SK-N-MC (cell line): ENCODE data around the gene PTPRC.

Experiments
- DNase-seq: peaks from one replicate; pipeline ENCODE4 v3.0.0-alpha.2; 2011; ENCODE audit warnings: low read depth, low spot score
- H3K27ac ChIP-seq: fragments of 200-600 bp; sonication (generic); 2 replicates; pipeline ENCODE4 v1.5.1; 2016; ENCODE audit warnings: mixed run types
- H3K36me3 ChIP-seq: fragments of 200-600 bp; sonication (generic); 2 replicates; pipeline ENCODE4 v1.6.1; 2017; ENCODE audit warnings: antibody characterized with exemption, low read length, mixed read lengths; ENCODE audit not compliant: insufficient read depth
- H3K4me3 ChIP-seq: fragments of 200-600 bp; sonication (generic); 2 replicates; pipeline ENCODE4 v1.5.1; 2016
- H3K9ac ChIP-seq: fragments of 200-600 bp; sonication (generic); 2 replicates; pipeline ENCODE4 v1.8.0; 2017; ENCODE audit warnings: mixed run types, mixed read lengths; ENCODE audit not compliant: insufficient read length
- H3K9me3 ChIP-seq: fragments of 200-600 bp; sonication (generic); 2 replicates; pipeline ENCODE4 v1.6.1; 2017; ENCODE audit warnings: low read depth, mild to moderate bottlenecking, antibody characterized with exemption, low read length, moderate library complexity, mixed read lengths
- EZH2 ChIP-seq: fragments of 200-600 bp; sonication (generic); IDR thresholded peaks from one replicate; pipeline ENCODE4 v1.6.1; 2017; ENCODE audit warnings: antibody characterized with exemption
- FOXP2 ChIP-seq: optimal IDR thresholded peaks from 2 replicates; pipeline ENCODE3; 2011; ENCODE audit warnings: mild to moderate bottlenecking, moderate library complexity; ENCODE audit not compliant: insufficient read depth; ENCODE audit errors: extremely low read length, control extremely low read depth
- POLR2AphosphoS5 ChIP-seq: IDR thresholded peaks from 2 replicates; pipeline ENCODE4 v1.6.1; 2012; ENCODE audit warnings: mild to moderate bottlenecking, low read depth, low read length, borderline replicate concordance

PTPRC gene

DNA sequence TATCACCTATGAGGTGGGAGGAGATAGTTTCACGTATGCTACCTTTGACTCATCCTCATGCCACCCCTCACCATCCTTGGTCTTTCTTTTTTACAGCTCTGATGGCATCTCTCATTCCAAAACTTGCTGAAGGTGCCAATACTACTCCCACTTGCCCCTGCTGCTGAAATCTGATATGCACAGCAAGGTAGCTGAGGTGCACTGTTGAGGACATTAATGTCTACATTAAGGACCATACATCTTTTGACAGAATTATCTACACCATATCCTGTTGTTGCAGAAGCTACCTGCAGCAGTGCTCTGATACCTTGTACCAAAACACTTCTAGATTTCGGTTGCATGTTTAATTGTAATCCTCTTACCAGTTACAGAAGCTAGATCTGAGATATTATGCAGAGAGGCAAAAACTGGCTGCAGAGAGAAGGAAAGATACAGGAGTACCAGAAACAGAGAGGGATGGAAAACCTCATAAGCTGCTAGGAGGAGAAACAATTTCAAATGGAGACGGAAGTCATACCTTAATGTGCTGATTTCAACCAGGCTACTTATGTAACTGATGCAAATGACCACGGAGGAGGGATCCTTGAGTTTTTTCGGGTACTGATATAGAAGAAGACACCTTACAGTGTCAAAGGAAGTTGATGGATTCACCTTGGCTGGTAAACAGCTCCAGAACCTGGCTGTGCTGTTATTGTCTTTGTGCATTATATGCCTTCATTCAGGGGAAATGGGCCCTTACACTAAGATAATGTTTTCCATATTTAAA lies 19.3 kb upstream of the PTPRC start:
- no peak overlapping the region for H3K4me3 ChIP-seq
- no peak overlapping the region for H3K27ac ChIP-seq
- no peaks in the 10 kb centered on the region for H3K9me3 ChIP-seq
- no peak overlapping the region for H3K9ac ChIP-seq
- DNase-seq, result no peak
- no peak for TF ChIP-seq EZH2
- no peak for TF ChIP-seq POLR2AphosphoS5
- no peak for TF ChIP-seq FOXP2
- no peaks in the 10 kb centered on the region for H3K36me3 ChIP-seq

DNA sequence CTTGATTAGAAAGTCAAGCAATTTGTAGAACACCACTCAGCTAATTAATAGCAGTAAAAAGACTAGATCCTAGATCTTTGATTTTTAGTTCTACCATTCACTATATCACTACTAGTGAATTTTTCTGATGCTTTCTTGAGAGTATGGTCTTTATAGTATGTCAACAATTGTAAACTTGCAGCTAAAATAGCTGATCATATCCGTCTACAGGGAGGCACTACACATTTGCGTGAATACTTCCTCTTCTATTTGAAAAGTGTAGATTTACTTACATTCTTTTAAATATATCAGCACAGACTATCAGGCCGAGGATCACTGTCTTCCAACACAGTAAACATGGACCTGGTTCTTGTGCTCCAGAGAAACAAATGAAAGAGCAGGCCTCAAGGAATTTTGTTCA lies 18.6 kb upstream of the PTPRC start:
- Histone ChIP-seq H3K4me3 (no peak overlapping the region), H3K9ac (no peak overlapping the region), H3K27ac (no peak overlapping the region), H3K36me3 (no peaks in the 10 kb centered on the region), H3K9me3 (no peaks in the 10 kb centered on the region)
- TF ChIP-seq EZH2 (no peak), FOXP2 (no peak), POLR2AphosphoS5 (no peak)
- DNase-seq, result no peak

GRCh38 chr1:198620951-198621824 lies 17.7 kb upstream of the PTPRC start:
- H3K9me3 ChIP-seq, result no peaks in the 10 kb centered on the region
- no peak for TF ChIP-seq EZH2
- no peak for TF ChIP-seq POLR2AphosphoS5
- no peak for TF ChIP-seq FOXP2
- no peaks in the 10 kb centered on the region for H3K36me3 ChIP-seq
- no peak for DNase-seq
- no peak overlapping the region for H3K4me3 ChIP-seq
- no peak overlapping the region for H3K9ac ChIP-seq
- H3K27ac ChIP-seq, result no peak overlapping the region

GRCh38 chr1:198622001-198622400 lies 16.8 kb upstream of the PTPRC start:
- H3K36me3 ChIP-seq, result no peaks in the 10 kb centered on the region
- no peak overlapping the region for H3K4me3 ChIP-seq
- H3K9ac ChIP-seq, result no peak overlapping the region
- H3K9me3 ChIP-seq, result no peaks in the 10 kb centered on the region
- H3K27ac ChIP-seq, result no peak overlapping the region
- TF ChIP-seq EZH2 (no peak), POLR2AphosphoS5 (no peak)
- DNase-seq, result no peak

- no peak for DNase-seq
- TF ChIP-seq FOXP2, result no peak
- TF ChIP-seq EZH2, result no peak
- TF ChIP-seq POLR2AphosphoS5, result no peak
- H3K9ac ChIP-seq, result no peak overlapping the region
- H3K4me3 ChIP-seq, result no peak overlapping the region
- H3K9me3 ChIP-seq, result no peaks in the 10 kb centered on the region
- no peaks in the 10 kb centered on the region for H3K36me3 ChIP-seq
- H3K27ac ChIP-seq, result no peak overlapping the region
Observed at GRCh38 chr1:198623752-198624647, 14.8 kb upstream of the PTPRC start.

DNA sequence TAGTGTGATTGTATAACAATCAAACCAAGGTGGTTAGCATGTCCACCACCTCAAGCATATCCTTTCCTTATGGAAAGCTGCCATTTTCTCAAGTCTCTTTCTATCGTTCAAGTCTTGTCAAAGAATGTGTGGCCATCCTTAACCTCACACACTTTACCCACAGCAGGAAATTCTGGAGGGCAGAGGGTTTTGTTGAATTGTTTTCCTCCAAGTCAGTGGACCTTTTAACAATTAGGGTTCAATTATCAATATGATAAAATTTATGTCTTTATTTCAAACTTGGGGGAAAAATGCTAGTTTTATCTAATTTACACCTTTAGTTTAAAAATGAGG lies 14.2 kb upstream of the PTPRC start:
- H3K4me3 ChIP-seq, result no peak overlapping the region

GRCh38 chr1:198627436-198628066 lies 11.3 kb upstream of the PTPRC start:
- DNase-seq, result no peak
- Histone ChIP-seq H3K9me3 (no peaks in the 10 kb centered on the region), H3K9ac (no peak overlapping the region), H3K36me3 (no peaks in the 10 kb centered on the region), H3K4me3 (no peak overlapping the region), H3K27ac (no peak overlapping the region)
- TF ChIP-seq EZH2, result no peak
- no peak for TF ChIP-seq POLR2AphosphoS5
- TF ChIP-seq FOXP2, result no peak

More for the DNA sequence above, 14.2 kb upstream of the PTPRC start:
- Histone ChIP-seq H3K9ac (no peak overlapping the region), H3K36me3 (no peaks in the 10 kb centered on the region), H3K9me3 (no peaks in the 10 kb centered on the region), H3K27ac (no peak overlapping the region)
- no peak for TF ChIP-seq POLR2AphosphoS5
- DNase-seq, result no peak

DNA sequence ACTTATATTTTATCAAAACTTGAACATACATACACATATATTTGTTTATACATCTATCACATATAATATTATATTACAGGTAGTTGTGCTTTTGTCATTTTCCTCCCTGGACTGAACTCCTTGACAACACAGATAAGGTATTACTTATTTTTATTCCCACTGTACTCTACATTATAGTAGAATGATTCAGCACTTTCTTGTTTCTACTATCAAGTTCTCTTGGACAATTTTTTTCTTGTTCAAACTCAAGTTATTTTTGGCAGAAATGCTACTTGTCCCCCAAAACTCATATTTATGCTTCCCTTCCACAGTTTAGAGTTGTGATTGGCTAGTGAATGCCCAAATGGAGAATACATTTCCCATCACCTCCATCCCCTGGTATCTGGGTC lies 10.8 kb upstream of the PTPRC start:
- H3K9me3 ChIP-seq, result no peaks in the 10 kb centered on the region
- no peak overlapping the region for H3K9ac ChIP-seq
- no peak for DNase-seq
- TF ChIP-seq FOXP2 (no peak), POLR2AphosphoS5 (no peak), EZH2 (no peak)
- H3K36me3 ChIP-seq, result no peaks in the 10 kb centered on the region
- no peak overlapping the region for H3K27ac ChIP-seq
- no peak overlapping the region for H3K4me3 ChIP-seq
